PC-9 (cell line): ENCODE data around the gene ADGRD1. TPM values are rescaled to one million over a fixed set of nuclear protein-coding genes. Genes with fewer than 3 reads are reported as not detected.

Source experiments
- BruUV-seq: library from RNA; stranded (reverse); fragments of 400-500 nt; replicated peaks from 2 replicates; lab custom pipeline; 2021; lab: Mats Ljungman, UMichigan
- CTCF ChIA-PET: fragments of 300-600 bp; sonication (Branson Sonifier 250); formaldehyde crosslinking; loops from one replicate; lab custom pipeline; 2022; ENCODE audit warnings: antibody characterized with exemption; lab: Charles Lee
- POLR2A ChIA-PET: fragments of 300-600 bp; sonication (Branson Sonifier 250); formaldehyde crosslinking; loops from one replicate; lab custom pipeline; 2022; ENCODE audit warnings: antibody characterized with exemption; ENCODE audit not compliant: unreplicated experiment; lab: Charles Lee
- DNase-seq, 2 experiments: peaks; one replicate each; pipeline versions ENCODE4 v3.0.0 to v3.0.0-alpha.2; 2015 to 2022; ENCODE audit warnings: mixed read lengths in 1 of 2
- H2AFZ ChIP-seq: fragments of 200-600 bp; sonication (generic); 2 replicates; pipeline ENCODE4 v1.8.1; 2017; ENCODE audit warnings: antibody characterized with exemption
- H3F3A ChIP-seq: fragments of 200-600 bp; sonication (generic); 2 replicates; pipeline ENCODE4 v1.8.1; 2017; ENCODE audit warnings: antibody characterized with exemption, mild to moderate bottlenecking, low read depth; ENCODE audit not compliant: insufficient read depth
- H3K27ac ChIP-seq: fragments of 200-600 bp; sonication (generic); 2 replicates; pipeline ENCODE4 v1.6.1; 2016; ENCODE audit warnings: mixed run types
- H3K27me3 ChIP-seq: fragments of 200-600 bp; sonication (generic); 2 replicates; pipeline ENCODE4 v1.6.1; 2016; ENCODE audit warnings: low read depth, mixed run types; ENCODE audit not compliant: insufficient read depth
- H3K36me3 ChIP-seq: fragments of 200-600 bp; sonication (generic); 2 replicates; pipeline ENCODE4 v1.6.1; 2016; ENCODE audit warnings: low read depth, mixed run types
- H3K4me1 ChIP-seq: fragments of 200-600 bp; sonication (generic); replicated peaks from 2 replicates; pipeline ENCODE4 v1.6.1; 2016; ENCODE audit warnings: mixed run types; ENCODE audit not compliant: insufficient read depth
- H3K4me2 ChIP-seq: fragments of 200-600 bp; sonication (generic); 2 replicates; pipeline ENCODE4 v1.6.1; 2017; ENCODE audit warnings: mixed run types
- H3K4me3 ChIP-seq: fragments of 200-600 bp; sonication (generic); 2 replicates; pipeline ENCODE4 v1.6.1; 2016; ENCODE audit warnings: mixed run types
- H3K79me2 ChIP-seq: fragments of 200-600 bp; sonication (generic); 2 replicates; pipeline ENCODE4 v1.6.1; 2017; ENCODE audit warnings: low read depth, mixed run types
- H3K9me2 ChIP-seq: fragments of 200-600 bp; sonication (generic); 2 replicates; pipeline ENCODE4 v1.8.1; 2017; ENCODE audit warnings: mild to moderate bottlenecking; ENCODE audit not compliant: insufficient read depth
- H3K9me3 ChIP-seq: fragments of 200-600 bp; sonication (generic); 2 replicates; pipeline ENCODE4 v1.8.1; 2016; ENCODE audit warnings: low read depth; ENCODE audit not compliant: insufficient read depth
- H4K20me1 ChIP-seq: fragments of 200-600 bp; sonication (generic); 2 replicates; pipeline ENCODE4 v1.8.1; 2017; ENCODE audit not compliant: insufficient read depth
- EZH2 ChIP-seq: fragments of 200-600 bp; sonication (generic); IDR thresholded peaks from 2 replicates; pipeline ENCODE4 v1.8.0; 2017; ENCODE audit warnings: antibody characterized with exemption, low read depth
- intact Hi-C: fragments of 100-400 bp; cut with micrococcal nuclease; formaldehyde crosslinking; loops from one replicate; pipeline ENCODE4 v1.10.0; 2022; ENCODE audit not compliant: unreplicated experiment
- total RNA-seq: library from RNA; stranded (reverse); gene quantifications from 2 replicates; pipeline ENCODE4 v1.2.3, GENCODE V29; 2021
- TF ChIP-seq, protein P1 (sequence below): fragments of 200-600 bp; sonication (generic); conservative IDR thresholded peaks from 2 replicates; pipeline ENCODE4 v1.6.1; 2017; ENCODE audit warnings: mixed run types, antibody characterized with exemption, mild to moderate bottlenecking, moderate library complexity

Gene ADGRD1
- total RNA-seq, 1 experiment from 2014 or later: not detected

GRCh38 chr12:131018019-131018620 lies 64.4 kb downstream of the ADGRD1 start:
- H3K27ac ChIP-seq: no peak overlapping the region
- no peak overlapping the region for H2AFZ ChIP-seq
- no peak overlapping the region for H3K4me2 ChIP-seq
- no TSS peak for BruUV-seq
- CTCF ChIA-PET: no interaction called here
- TF ChIP-seq, protein P1, sequence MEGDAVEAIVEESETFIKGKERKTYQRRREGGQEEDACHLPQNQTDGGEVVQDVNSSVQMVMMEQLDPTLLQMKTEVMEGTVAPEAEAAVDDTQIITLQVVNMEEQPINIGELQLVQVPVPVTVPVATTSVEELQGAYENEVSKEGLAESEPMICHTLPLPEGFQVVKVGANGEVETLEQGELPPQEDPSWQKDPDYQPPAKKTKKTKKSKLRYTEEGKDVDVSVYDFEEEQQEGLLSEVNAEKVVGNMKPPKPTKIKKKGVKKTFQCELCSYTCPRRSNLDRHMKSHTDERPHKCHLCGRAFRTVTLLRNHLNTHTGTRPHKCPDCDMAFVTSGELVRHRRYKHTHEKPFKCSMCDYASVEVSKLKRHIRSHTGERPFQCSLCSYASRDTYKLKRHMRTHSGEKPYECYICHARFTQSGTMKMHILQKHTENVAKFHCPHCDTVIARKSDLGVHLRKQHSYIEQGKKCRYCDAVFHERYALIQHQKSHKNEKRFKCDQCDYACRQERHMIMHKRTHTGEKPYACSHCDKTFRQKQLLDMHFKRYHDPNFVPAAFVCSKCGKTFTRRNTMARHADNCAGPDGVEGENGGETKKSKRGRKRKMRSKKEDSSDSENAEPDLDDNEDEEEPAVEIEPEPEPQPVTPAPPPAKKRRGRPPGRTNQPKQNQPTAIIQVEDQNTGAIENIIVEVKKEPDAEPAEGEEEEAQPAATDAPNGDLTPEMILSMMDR: no peak
- TF ChIP-seq EZH2: no peak
- H4K20me1 ChIP-seq: no peaks in the 10 kb centered on the region
- no peak overlapping the region for H3K4me3 ChIP-seq
- H3K36me3 ChIP-seq: no peaks in the 10 kb centered on the region
- H3K79me2 ChIP-seq: no peaks in the 10 kb centered on the region
- intact Hi-C loops: no loop called here
- peaks cover 85% of the 10 kb centered on the region for H3K27me3 ChIP-seq
- no peaks in the 10 kb centered on the region for H3F3A ChIP-seq
- no peaks in the 10 kb centered on the region for H3K9me2 ChIP-seq
- no peaks in the 10 kb centered on the region for H3K9me3 ChIP-seq
- H3K4me1 ChIP-seq: no peaks in the 10 kb centered on the region
- POLR2A ChIA-PET: no interaction called here
- no peak for DNase-seq

- no peak overlapping the region for H3K4me3 ChIP-seq
- H3F3A ChIP-seq: no peaks in the 10 kb centered on the region
- no peaks in the 10 kb centered on the region for H4K20me1 ChIP-seq
- peaks cover 85% of the 10 kb centered on the region for H3K27me3 ChIP-seq
- CTCF ChIA-PET: no interaction called here
- no peaks in the 10 kb centered on the region for H3K9me2 ChIP-seq
- intact Hi-C loops: no loop called here
- no peaks in the 10 kb centered on the region for H3K79me2 ChIP-seq
- H2AFZ ChIP-seq: no peak overlapping the region
- H3K4me2 ChIP-seq: no peak overlapping the region
- H3K9me3 ChIP-seq: no peaks in the 10 kb centered on the region
- POLR2A ChIA-PET: no interaction called here
- DNase-seq: no peak
- H3K4me1 ChIP-seq: no peaks in the 10 kb centered on the region
- no TSS peak for BruUV-seq
- no peak overlapping the region for H3K27ac ChIP-seq
- H3K36me3 ChIP-seq: no peaks in the 10 kb centered on the region
- TF ChIP-seq EZH2: 0 out of 2 replicates have a peak, but pooled peaks have one; percentile 63
- TF ChIP-seq, protein P1: no peak
Observed at GRCh38 chr12:131018808-131019397, 65.2 kb downstream of the ADGRD1 start.

- TF ChIP-seq EZH2: no peak
- TF ChIP-seq, protein P1: no peak
- BruUV-seq: no TSS peak
- POLR2A ChIA-PET: interaction anchor here (0.6 kb wide), 1 partner anchor 11 kb away, joined by 4 read pairs; no protein-coding TSS in a partner anchor
Observed at GRCh38 chr12:131020326-131021153, 66.8 kb downstream of the ADGRD1 start.

More at GRCh38 chr12:131020326-131021153, 66.8 kb downstream of the ADGRD1 start:
- no peak overlapping the region for H2AFZ ChIP-seq
- H3K79me2 ChIP-seq: no peaks in the 10 kb centered on the region
- no peak overlapping the region for H3K4me3 ChIP-seq
- H3K27ac ChIP-seq: no peak overlapping the region
- no peak for DNase-seq
- H3K4me1 ChIP-seq: no peaks in the 10 kb centered on the region
- H3K27me3 ChIP-seq: peaks cover 89% of the 10 kb centered on the region
- H3F3A ChIP-seq: no peaks in the 10 kb centered on the region
- no peaks in the 10 kb centered on the region for H3K9me2 ChIP-seq
- H4K20me1 ChIP-seq: no peaks in the 10 kb centered on the region
- no peak overlapping the region for H3K4me2 ChIP-seq
- CTCF ChIA-PET: no interaction called here
- intact Hi-C loops: no loop called here
- no peaks in the 10 kb centered on the region for H3K9me3 ChIP-seq
- no peaks in the 10 kb centered on the region for H3K36me3 ChIP-seq
